ENCODE data around the gene KCTD20.
"Not testable (repeated sequence)": the region's sequence is repeated elsewhere in the genome, so short reads cannot be mapped to it uniquely, and the experiment has no call there.

KCTD20 gene

GRCh38 chr6:36469946-36470345 lies 27.1 kb downstream of the KCTD20 start:
- H2AFZ ChIP-seq (ENCODE audit: low read length) = no peak overlapping the region
- no peak overlapping the region for H3K4ac ChIP-seq (ENCODE audit: low read length)
- H3K36me3 ChIP-seq (replicated peaks in 1 of 2; ENCODE audit: control insufficient read depth in 2 of 2, insufficient read depth in 2 of 2, low read length in 2 of 2) = peaks cover 4 to 45% of the 10 kb centered on the region in 2 donors
- H3K9me3 ChIP-seq (replicated peaks in 1 of 2; ENCODE audit: control insufficient read depth in 2 of 2, insufficient read depth in 1 of 2, low read depth in 1 of 2, low read length in 2 of 2) = no peaks in the 10 kb centered on the region
- no peak overlapping the region for H3K18ac ChIP-seq (ENCODE audit: low read length)
- no peak overlapping the region for H2AK5ac ChIP-seq (ENCODE audit: low read depth, low read length)
- no peak overlapping the region for H3K4me2 ChIP-seq (ENCODE audit: insufficient read depth, low read length, poor library complexity, severe bottlenecking)
- no peak overlapping the region for H3K9ac ChIP-seq (ENCODE audit: low read depth, low read length, poor library complexity)
- H3K4me3 ChIP-seq (ENCODE audit: low read length in 2 of 2) = no peak overlapping the region
- no peak overlapping the region for H3K23ac ChIP-seq (ENCODE audit: low read depth, low read length, poor library complexity)
- no peak for DNase-seq (ENCODE audit: low spot score)
- WGBS, 2 donors (ENCODE audit: extremely low coverage in 2 of 2, insufficient read length in 2 of 2, insufficient replicate concordance in 1 of 2) = no CpG with 5 or more reads among the region's 3 CpGs
- no peak overlapping the region for H4K8ac ChIP-seq (ENCODE audit: low read depth, low read length)
- no peaks in the 10 kb centered on the region for H3K27me3 ChIP-seq (ENCODE audit: control insufficient read depth in 3 of 3, insufficient read depth in 3 of 3, low read depth in 1 of 3, low read length in 3 of 3)
- no peaks in the 10 kb centered on the region for H3K79me1 ChIP-seq (ENCODE audit: low read depth, low read length)
- no peak overlapping the region for H3K14ac ChIP-seq (ENCODE audit: low read length)
- H3K27ac ChIP-seq (replicated peaks; ENCODE audit: low read length) = no peak overlapping the region
- no peaks in the 10 kb centered on the region for H3K4me1 ChIP-seq (ENCODE audit: control insufficient read depth in 2 of 2, insufficient read depth in 1 of 2, low read depth in 1 of 2, low read length in 2 of 2)
- no peak overlapping the region for H2BK5ac ChIP-seq (ENCODE audit: low read length)
- H2BK12ac ChIP-seq (ENCODE audit: low read length) = no peak overlapping the region
- no peak overlapping the region for H4K91ac ChIP-seq (ENCODE audit: low read depth, low read length, poor library complexity)
- H2BK15ac ChIP-seq (ENCODE audit: low read length) = no peak overlapping the region
- H2BK120ac ChIP-seq (ENCODE audit: low read depth, low read length) = no peak overlapping the region

DNA sequence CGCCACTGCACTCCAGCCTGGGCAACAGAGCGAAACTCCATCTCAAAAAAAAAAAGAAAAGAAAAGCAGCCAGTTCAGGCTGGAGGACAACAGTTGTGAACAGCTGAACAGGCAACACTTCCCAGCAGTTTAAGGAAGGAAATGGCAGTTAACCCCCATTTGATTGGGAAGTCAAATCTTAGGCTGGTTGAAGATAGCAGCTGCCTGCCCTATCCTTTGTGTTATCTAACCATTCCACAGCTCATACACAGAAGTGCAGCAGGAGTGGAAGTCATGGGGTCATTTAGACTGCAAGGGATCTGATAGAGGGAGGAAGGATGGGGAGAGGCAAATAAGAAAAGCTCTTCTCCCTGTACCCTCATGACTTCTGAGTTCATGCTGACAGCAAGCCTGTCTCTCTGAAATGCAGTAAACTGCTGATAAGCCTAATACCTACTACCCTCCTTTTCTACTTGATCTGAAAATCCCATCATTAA lies 35.3 kb downstream of the KCTD20 start:
- Histone ChIP-seq H4K91ac (ENCODE audit: low read depth, low read length, poor library complexity) (no peak overlapping the region), H3K27me3 (ENCODE audit: control insufficient read depth in 3 of 3, insufficient read depth in 3 of 3, low read depth in 1 of 3, low read length in 3 of 3) (no peaks in the 10 kb centered on the region), H2AK5ac (ENCODE audit: low read depth, low read length) (no peak overlapping the region), H3K79me1 (ENCODE audit: low read depth, low read length) (no peaks in the 10 kb centered on the region), H3K36me3 (replicated peaks in 1 of 2; ENCODE audit: control insufficient read depth in 2 of 2, insufficient read depth in 2 of 2, low read length in 2 of 2) (peaks cover 6 to 84% of the 10 kb centered on the region in 2 donors), H3K4ac (ENCODE audit: low read length) (no peak overlapping the region), H2AFZ (ENCODE audit: low read length) (no peak overlapping the region), H3K9me3 (replicated peaks in 1 of 2; ENCODE audit: control insufficient read depth in 2 of 2, insufficient read depth in 1 of 2, low read depth in 1 of 2, low read length in 2 of 2) (no peaks in the 10 kb centered on the region), H3K4me3 (ENCODE audit: low read length in 2 of 2) (no peak overlapping the region), H2BK15ac (ENCODE audit: low read length) (no peak overlapping the region), H3K27ac (replicated peaks; ENCODE audit: low read length) (no peak overlapping the region), H3K23ac (ENCODE audit: low read depth, low read length, poor library complexity) (no peak overlapping the region), H2BK5ac (ENCODE audit: low read length) (no peak overlapping the region), H4K8ac (ENCODE audit: low read depth, low read length) (no peak overlapping the region), H3K18ac (ENCODE audit: low read length) (no peak overlapping the region), H2BK120ac (ENCODE audit: low read depth, low read length) (no peak overlapping the region), H2BK12ac (ENCODE audit: low read length) (no peak overlapping the region), H3K14ac (ENCODE audit: low read length) (no peak overlapping the region), H3K4me2 (ENCODE audit: insufficient read depth, low read length, poor library complexity, severe bottlenecking) (no peak overlapping the region), H3K4me1 (ENCODE audit: control insufficient read depth in 2 of 2, insufficient read depth in 1 of 2, low read depth in 1 of 2, low read length in 2 of 2) (no peaks in the 10 kb centered on the region), H3K9ac (ENCODE audit: low read depth, low read length, poor library complexity) (no peak overlapping the region)
- no CpG with 5 or more reads among the region's 2 CpGs for WGBS, 2 donors (ENCODE audit: extremely low coverage in 2 of 2, insufficient read length in 2 of 2, insufficient replicate concordance in 1 of 2)
- DNase-seq (ENCODE audit: low spot score) = no peak

DNA sequence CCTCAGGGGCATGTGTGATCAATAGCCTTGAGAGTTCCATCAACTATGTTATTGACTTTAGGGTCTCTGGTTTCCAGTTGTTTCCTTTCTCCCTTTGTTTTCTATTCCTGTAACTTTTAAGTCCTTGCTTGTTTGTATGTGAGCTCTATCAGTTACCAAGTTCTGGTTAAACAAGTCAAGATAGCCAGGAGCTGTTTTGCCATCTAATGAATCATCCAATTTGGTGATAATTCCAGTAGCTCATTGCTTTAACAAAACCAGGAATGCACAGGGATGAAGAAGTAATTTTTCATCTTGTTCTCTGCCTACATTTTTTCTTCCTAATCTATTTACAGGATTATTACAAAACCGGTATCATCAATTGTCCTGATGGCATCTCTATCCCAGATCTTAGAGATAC lies 36.5 kb downstream of the KCTD20 start:
- Histone ChIP-seq H4K8ac (ENCODE audit: low read depth, low read length) (no peak overlapping the region), H3K4ac (ENCODE audit: low read length) (no peak overlapping the region), H2BK120ac (ENCODE audit: low read depth, low read length) (no peak overlapping the region), H2BK12ac (ENCODE audit: low read length) (no peak overlapping the region), H2BK5ac (ENCODE audit: low read length) (no peak overlapping the region), H3K4me1 (ENCODE audit: control insufficient read depth in 2 of 2, insufficient read depth in 1 of 2, low read depth in 1 of 2, low read length in 2 of 2) (no peaks in the 10 kb centered on the region), H3K4me2 (ENCODE audit: insufficient read depth, low read length, poor library complexity, severe bottlenecking) (no peak overlapping the region), H3K9ac (ENCODE audit: low read depth, low read length, poor library complexity) (no peak overlapping the region), H2AK5ac (ENCODE audit: low read depth, low read length) (no peak overlapping the region), H3K27me3 (ENCODE audit: control insufficient read depth in 3 of 3, insufficient read depth in 3 of 3, low read depth in 1 of 3, low read length in 3 of 3) (no peaks in the 10 kb centered on the region), H3K9me3 (replicated peaks in 1 of 2; ENCODE audit: control insufficient read depth in 2 of 2, insufficient read depth in 1 of 2, low read depth in 1 of 2, low read length in 2 of 2) (no peaks in the 10 kb centered on the region), H3K18ac (ENCODE audit: low read length) (no peak overlapping the region), H3K27ac (replicated peaks; ENCODE audit: low read length) (no peak overlapping the region), H3K23ac (ENCODE audit: low read depth, low read length, poor library complexity) (no peak overlapping the region), H3K36me3 (replicated peaks in 1 of 2; ENCODE audit: control insufficient read depth in 2 of 2, insufficient read depth in 2 of 2, low read length in 2 of 2) (peaks cover 6 to 80% of the 10 kb centered on the region in 2 donors), H2AFZ (ENCODE audit: low read length) (no peak overlapping the region), H3K14ac (ENCODE audit: low read length) (no peak overlapping the region), H2BK15ac (ENCODE audit: low read length) (no peak overlapping the region), H3K4me3 (ENCODE audit: low read length in 2 of 2) (no peak overlapping the region), H3K79me1 (ENCODE audit: low read depth, low read length) (no peaks in the 10 kb centered on the region), H4K91ac (ENCODE audit: low read depth, low read length, poor library complexity) (no peak overlapping the region)
- WGBS, 2 donors (ENCODE audit: extremely low coverage in 2 of 2, insufficient read length in 2 of 2, insufficient replicate concordance in 1 of 2) = no CpG with 5 or more reads among the region's 1 CpG
- DNase-seq (ENCODE audit: low spot score) = no peak

- H3K9ac ChIP-seq (ENCODE audit: low read depth, low read length, poor library complexity); H3K4me3 ChIP-seq (ENCODE audit: low read length in 2 of 2); H3K79me1 ChIP-seq (ENCODE audit: low read depth, low read length); H3K9me3 ChIP-seq (replicated peaks in 1 of 2; ENCODE audit: control insufficient read depth in 2 of 2, insufficient read depth in 1 of 2, low read depth in 1 of 2, low read length in 2 of 2); H3K4me2 ChIP-seq (ENCODE audit: insufficient read depth, low read length, poor library complexity, severe bottlenecking); H4K8ac ChIP-seq (ENCODE audit: low read depth, low read length); H2BK120ac ChIP-seq (ENCODE audit: low read depth, low read length); H3K27me3 ChIP-seq (ENCODE audit: control insufficient read depth in 3 of 3, insufficient read depth in 3 of 3, low read depth in 1 of 3, low read length in 3 of 3); H3K27ac ChIP-seq (replicated peaks; ENCODE audit: low read length); H3K4me1 ChIP-seq (ENCODE audit: control insufficient read depth in 2 of 2, insufficient read depth in 1 of 2, low read depth in 1 of 2, low read length in 2 of 2); H2AK5ac ChIP-seq (ENCODE audit: low read depth, low read length); H3K18ac ChIP-seq (ENCODE audit: low read length); H3K23ac ChIP-seq (ENCODE audit: low read depth, low read length, poor library complexity); H3K14ac ChIP-seq (ENCODE audit: low read length); DNase-seq (ENCODE audit: low spot score); H2BK5ac ChIP-seq (ENCODE audit: low read length); H2BK15ac ChIP-seq (ENCODE audit: low read length); H2AFZ ChIP-seq (ENCODE audit: low read length); H4K91ac ChIP-seq (ENCODE audit: low read depth, low read length, poor library complexity); H3K4ac ChIP-seq (ENCODE audit: low read length); H2BK12ac ChIP-seq (ENCODE audit: low read length): not testable (repeated sequence)
- WGBS, 2 donors (ENCODE audit: extremely low coverage in 2 of 2, insufficient read length in 2 of 2, insufficient replicate concordance in 1 of 2) = no CpG with 5 or more reads among the region's 5 CpGs
- H3K36me3 ChIP-seq (replicated peaks in 1 of 2; ENCODE audit: control insufficient read depth in 2 of 2, insufficient read depth in 2 of 2, low read length in 2 of 2) = peaks cover 11 to 91% of the 10 kb centered on the region in 2 donors
These were observed 40.5 kb downstream of the KCTD20 start for GRCh38 chr6:36483326-36483725.
